GM12878 (cell line): Measurements from ENCODE around the gene INTS6L. TPM values are rescaled to one million over a fixed set of nuclear protein-coding genes. Genes with fewer than 3 reads are reported as not detected.

Source experiments
- ATAC-seq: fragments of 200-7000 bp; cut with Tn5 transposase; 3 replicates; pipeline ENCODE4 v1.9.1; 2020; ENCODE audit warnings: mild to moderate bottlenecking, moderate library complexity
- BruUV-seq: library from RNA; stranded (reverse); fragments of 400-500 nt; replicated peaks from 2 replicates; lab custom pipeline; 2021; lab: Mats Ljungman, UMichigan
- CTCF ChIA-PET: fragments of 300-600 bp; sonication (Branson Sonifier 250); formaldehyde crosslinking; extraction: SDS; loops from one replicate; lab custom pipeline; 2021; ENCODE audit warnings: inconsistent platforms; lab: Yijun Ruan, JAX
- POLR2A ChIA-PET: fragments of 350-600 bp; formaldehyde crosslinking; extraction: SDS; loops from one replicate; lab custom pipeline; 2021; ENCODE audit warnings: inconsistent platforms; lab: Charles Lee
- RAD21 ChIA-PET: fragments of 300-600 bp; sonication (Branson Sonifier 250); formaldehyde crosslinking; loops from one replicate; lab custom pipeline; 2023; ENCODE audit warnings: antibody characterized with exemption; ENCODE audit not compliant: unreplicated experiment; lab: Charles Lee
- SMC1A ChIA-PET: fragments of 300-600 bp; sonication (Branson Sonifier 250); formaldehyde crosslinking; loops from one replicate; lab custom pipeline; 2023; ENCODE audit not compliant: unreplicated experiment, uncharacterized antibody; lab: Charles Lee
- DNase-seq: peaks from one replicate; pipeline ENCODE4 v3.0.0-alpha.2; 2011; ENCODE audit warnings: low read depth, low spot score
- FAIRE-seq: peaks from 3 replicates; lab custom pipeline; 2011; peaks lifted over from hg19 to GRCh38; lab: Jason Lieb, UNC
- H2AFZ ChIP-seq: 2 replicates; pipeline ENCODE4 v1.6.0; 2011; ENCODE audit warnings: low read depth, low read length, control low read depth; ENCODE audit not compliant: control insufficient read depth
- H3K27ac ChIP-seq: 2 replicates; pipeline ENCODE4 v1.5.1; 2011; ENCODE audit warnings: control low read depth; ENCODE audit not compliant: control insufficient read depth, insufficient read depth
- H3K27me3 ChIP-seq, 2 experiments: replicated peaks in 1 of 2; 2 replicates each; pipeline versions ENCODE4 v1.6.0 to v1.6.1; 2011; ENCODE audit warnings: low read length in 1 of 2; ENCODE audit not compliant: control insufficient read depth in 2 of 2, insufficient read depth in 2 of 2
- H3K36me3 ChIP-seq, 2 experiments: 2 replicates each; pipeline ENCODE4 v1.5.1; 2011; ENCODE audit warnings: low read length in 1 of 2; ENCODE audit not compliant: control insufficient read depth in 2 of 2, insufficient read depth in 2 of 2
- H3K4me1 ChIP-seq: 2 replicates; pipeline ENCODE4 v1.6.1; 2011; ENCODE audit warnings: mild to moderate bottlenecking, low read length, moderate library complexity, mixed read lengths; ENCODE audit not compliant: control insufficient read depth, insufficient read depth
- H3K4me2 ChIP-seq: 2 replicates; pipeline ENCODE4 v1.6.0; 2011; ENCODE audit warnings: control low read depth; ENCODE audit not compliant: control insufficient read depth, insufficient read depth
- H3K4me3 ChIP-seq: fragments of 200-600 bp; sonication (generic); 2 replicates; pipeline ENCODE4 v1.5.1; 2016
- H3K79me2 ChIP-seq: 2 replicates; pipeline ENCODE4 v1.6.0; 2011; ENCODE audit warnings: low read length; ENCODE audit not compliant: control insufficient read depth, insufficient read depth
- H3K9ac ChIP-seq: 2 replicates; pipeline ENCODE4 v1.8.0; 2011; ENCODE audit warnings: low read length, control low read depth, mixed read lengths; ENCODE audit not compliant: control insufficient read depth, insufficient read depth
- H3K9me3 ChIP-seq: replicated peaks from 3 replicates; pipeline ENCODE4 v1.5.1; 2011; ENCODE audit warnings: mild to moderate bottlenecking, low read length; ENCODE audit not compliant: control insufficient read depth, insufficient read depth
- H4K20me1 ChIP-seq: 2 replicates; pipeline ENCODE4 v1.6.0; 2011; ENCODE audit not compliant: control insufficient read depth, insufficient read depth
- ETV6 ChIP-seq, 2 experiments: fragments of 450-650 bp in 1 of 2; IDR thresholded peaks in 1 of 2; conservative IDR thresholded peaks in 1 of 2; 2 replicates each; pipeline ENCODE4 v1.6.1; 2014; ENCODE audit warnings: antibody characterized with exemption in 1 of 2, borderline replicate concordance in 1 of 2, low read depth in 1 of 2, mild to moderate bottlenecking in 1 of 2, moderate library complexity in 1 of 2
- FOS ChIP-seq: IDR thresholded peaks from 3 replicates; pipeline ENCODE4 v1.6.1; 2011; ENCODE audit warnings: borderline replicate concordance; ENCODE audit not compliant: insufficient read length; ENCODE audit errors: extremely low read depth
- GATAD2B ChIP-seq: fragments of 450-650 bp; conservative IDR thresholded peaks from 2 replicates; pipeline ENCODE4 v1.6.1; 2017; ENCODE audit warnings: low read depth, mild to moderate bottlenecking, moderate library complexity
- JUNB ChIP-seq: IDR thresholded peaks from 2 replicates; pipeline ENCODE4 v1.6.1; 2016; ENCODE audit warnings: antibody characterized with exemption, mild to moderate bottlenecking
- KDM1A ChIP-seq: fragments of 200-600 bp; sonication (generic); IDR thresholded peaks from 2 replicates; pipeline ENCODE4 v1.6.1; 2016; ENCODE audit warnings: borderline replicate concordance
- NFYA ChIP-seq: IDR thresholded peaks from 2 replicates; pipeline ENCODE4 v1.6.1; 2011; ENCODE audit warnings: low read depth, mild to moderate bottlenecking, low read length, improper control_type of control experiment, borderline replicate concordance
- NFYB ChIP-seq: IDR thresholded peaks from 2 replicates; pipeline ENCODE4 v1.6.1; 2011; ENCODE audit warnings: low read depth, mild to moderate bottlenecking, low read length, improper control_type of control experiment, moderate library complexity; ENCODE audit not compliant: insufficient read depth
- NRF1 ChIP-seq: conservative IDR thresholded peaks from 2 replicates; pipeline ENCODE4 v1.6.1; 2011; ENCODE audit warnings: mild to moderate bottlenecking, low read depth, low read length, improper control_type of control experiment
- RFX5 ChIP-seq: IDR thresholded peaks from 2 replicates; pipeline ENCODE4 v1.6.1; 2011; ENCODE audit warnings: low read depth, low read length, improper control_type of control experiment
- USF2 ChIP-seq: IDR thresholded peaks from 2 replicates; pipeline ENCODE4 v1.6.1; 2011; ENCODE audit warnings: low read depth, low read length, improper control_type of control experiment, borderline replicate concordance
- ZNF622 ChIP-seq: fragments of 450-650 bp; IDR thresholded peaks from 2 replicates; pipeline ENCODE4 v1.6.1; 2017; ENCODE audit warnings: mild to moderate bottlenecking, inconsistent platforms
- WGBS: methylation state at CpG from one replicate; pipeline ENCODE4 v1.1.6; 2016; ENCODE audit warnings: low lambda C conversion rate; ENCODE audit not compliant: insufficient replicate concordance, insufficient coverage; ENCODE audit errors: missing lambda C conversion rate; 5-methylcytosine and 5-hydroxymethylcytosine counted together
- in situ Hi-C: fragments of 300-500 bp; cut with MboI; formaldehyde crosslinking; loops from 9 replicates; pipeline ENCODE4 v1.14.3; 2018; ENCODE audit warnings: mixed read lengths
- intact Hi-C: fragments of 100-400 bp; cut with micrococcal nuclease; formaldehyde crosslinking; loops from one replicate; pipeline ENCODE4 v1.14.2; 2022; ENCODE audit not compliant: unreplicated experiment
- polyA plus RNA-seq, 11 experiments: library from polyadenylated mRNA; depleted of rRNA in 4 of 11; unstranded in 6 of 11; stranded (reverse) in 5 of 11; fragments of >200 nt; fragmentation: Nextera tagmentation in 4 of 11; fragmentation: Illumina TruSeq in 1 of 11; extraction: Ambion mirVana in 4 of 11; extraction: Trizol in 1 of 11; gene quantifications; 1 replicate in 1 of 11; 2 replicates in 10 of 11; pipeline versions ENCODE4 v1.2.1 to v1.2.3, GENCODE V29; 2011 to 2016; ENCODE audit warnings: inconsistent platforms in 2 of 11, missing spikeins in 2 of 11, low read depth in 1 of 11
- total RNA-seq, 4 experiments: library from RNA; depleted of rRNA in 3 of 4; stranded (reverse); fragments of >200 nt in 3 of 4; fragmentation: Illumina TruSeq in 1 of 4; extraction: Trizol in 1 of 4; gene quantifications; 2 replicates each; pipeline versions ENCODE4 v1.2.1 to v1.2.3, GENCODE V29; 2013 to 2021
- TF ChIP-seq, protein P1 (sequence below): fragments of 150-350 bp; IDR thresholded peaks from 2 replicates; pipeline ENCODE4 v1.6.1; 2014; ENCODE audit warnings: mild to moderate bottlenecking, low read depth, low read length

INTS6L gene
- total and polyA plus RNA-seq, 10 of the 15 experiments (the other 5 are each of a cell fraction or from before 2014, with no cell fraction given): 4.9 to 84.9 (median 15.3) TPM

DNA sequence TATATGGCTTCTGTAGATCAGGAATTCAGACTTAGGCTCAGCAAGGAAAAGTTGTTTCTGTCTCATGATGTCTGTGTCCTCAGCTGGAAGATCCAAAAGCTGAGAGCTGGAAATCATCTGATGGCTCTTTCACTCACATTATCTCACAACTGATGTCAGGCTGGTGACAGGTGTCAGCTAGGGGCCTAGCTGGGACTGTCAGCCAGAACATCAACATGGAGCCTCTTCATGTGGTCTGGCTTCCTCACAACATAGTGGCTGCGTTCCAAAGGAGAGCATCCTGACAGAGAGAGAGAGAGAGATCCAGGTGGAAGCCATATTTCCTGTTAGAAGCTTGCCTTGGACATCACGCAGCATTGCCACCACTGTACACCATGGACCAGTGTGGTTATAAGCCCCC is 10.6 kb upstream of the INTS6L start:
- no peak for FAIRE-seq
- ChIA-PET RAD21 (no interaction called here), POLR2A (interaction anchor here (0.5 kb wide), 1 partner anchor 22 kb away, joined by 3 read pairs; no protein-coding TSS in a partner anchor), SMC1A (interaction anchor here (0.9 to 1.4 kb wide), 3 partner anchors 10 to 86 kb away, joined by 3 to 5 read pairs (median 4); no protein-coding TSS in a partner anchor), CTCF (interaction anchor here (1.1 to 1.2 kb wide), 2 partner anchors 12 to 25 kb away, joined by 3 to 4 read pairs; no protein-coding TSS in a partner anchor)
- no peak for ATAC-seq
- 47% methylated on average over 2 of the region's 2 CpGs for WGBS
- Histone ChIP-seq H3K27me3 (no peaks in the 10 kb centered on the region), H3K79me2 (no peaks in the 10 kb centered on the region), H3K9ac (no peak overlapping the region), H3K4me1 (peaks cover 7% of the 10 kb centered on the region), H3K4me2 (no peak overlapping the region), H2AFZ (no peak overlapping the region), H3K36me3 (no peaks in the 10 kb centered on the region), H3K4me3 (no peak overlapping the region), H3K27ac (no peak overlapping the region), H4K20me1 (no peaks in the 10 kb centered on the region), H3K9me3 (no peaks in the 10 kb centered on the region)
- intact Hi-C loops (no loop called here), in situ Hi-C loops (no loop called here)
- no peak for DNase-seq
- BruUV-seq: no TSS peak
- TF ChIP-seq NRF1: no peak
- no peak for TF ChIP-seq GATAD2B
- no peak for TF ChIP-seq NFYB
- no peak for TF ChIP-seq ZNF622
- TF ChIP-seq, protein P1, sequence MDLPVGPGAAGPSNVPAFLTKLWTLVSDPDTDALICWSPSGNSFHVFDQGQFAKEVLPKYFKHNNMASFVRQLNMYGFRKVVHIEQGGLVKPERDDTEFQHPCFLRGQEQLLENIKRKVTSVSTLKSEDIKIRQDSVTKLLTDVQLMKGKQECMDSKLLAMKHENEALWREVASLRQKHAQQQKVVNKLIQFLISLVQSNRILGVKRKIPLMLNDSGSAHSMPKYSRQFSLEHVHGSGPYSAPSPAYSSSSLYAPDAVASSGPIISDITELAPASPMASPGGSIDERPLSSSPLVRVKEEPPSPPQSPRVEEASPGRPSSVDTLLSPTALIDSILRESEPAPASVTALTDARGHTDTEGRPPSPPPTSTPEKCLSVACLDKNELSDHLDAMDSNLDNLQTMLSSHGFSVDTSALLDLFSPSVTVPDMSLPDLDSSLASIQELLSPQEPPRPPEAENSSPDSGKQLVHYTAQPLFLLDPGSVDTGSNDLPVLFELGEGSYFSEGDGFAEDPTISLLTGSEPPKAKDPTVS: no peak
- no peak for TF ChIP-seq JUNB
- TF ChIP-seq FOS: no peak
- no peak for TF ChIP-seq USF2
- TF ChIP-seq NFYA: no peak
- no peak for TF ChIP-seq ETV6 (conservative IDR thresholded peaks at IDR 0.05 in 1 of 2, IDR thresholded peaks at IDR 0.05 in 1 of 2; ENCODE audit: borderline replicate concordance in 1 of 2, low read depth in 1 of 2)
- no peak for TF ChIP-seq KDM1A
- no peak for TF ChIP-seq RFX5
